HG03575 (cell line): Measurements from ENCODE around the gene LRBA.

Source experiments
- ATAC-seq: cut with Tn5 transposase; IDR thresholded peaks from one replicate; pipeline ENCODE4 v1.9.1; 2021; ENCODE audit not compliant: unreplicated experiment, insufficient number of reproducible peaks, low FRiP score; ENCODE audit errors: extremely low read depth

The LRBA gene

DNA sequence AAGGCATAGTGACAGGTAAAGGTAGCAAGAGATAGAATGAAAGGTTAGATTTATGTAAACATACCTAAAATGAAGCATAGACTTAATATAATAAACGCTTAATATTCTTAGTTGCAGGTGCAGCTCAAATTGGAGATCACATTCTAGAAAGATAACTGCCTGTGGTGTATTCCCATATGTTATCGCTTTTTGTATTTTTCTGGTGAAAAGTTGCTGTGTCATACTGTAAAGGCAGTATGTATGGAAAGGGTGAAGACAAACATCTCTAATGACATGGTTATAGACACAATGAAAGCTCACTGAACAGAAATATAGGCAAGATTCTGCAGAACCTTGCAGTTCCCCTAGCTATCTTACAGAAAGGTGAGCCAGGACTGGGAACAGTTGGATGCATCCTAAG lies 696.6 kb downstream of the LRBA start:
- ATAC-seq = no peak

GRCh38 chr4:150316332-150317205 lies 698.5 kb downstream of the LRBA start:
- no peak for ATAC-seq

- no peak for ATAC-seq
These were observed 699.4 kb downstream of the LRBA start for GRCh38 chr4:150315691-150316090.

GRCh38 chr4:150315175-150315574 lies 699.9 kb downstream of the LRBA start:
- no peak for ATAC-seq

DNA sequence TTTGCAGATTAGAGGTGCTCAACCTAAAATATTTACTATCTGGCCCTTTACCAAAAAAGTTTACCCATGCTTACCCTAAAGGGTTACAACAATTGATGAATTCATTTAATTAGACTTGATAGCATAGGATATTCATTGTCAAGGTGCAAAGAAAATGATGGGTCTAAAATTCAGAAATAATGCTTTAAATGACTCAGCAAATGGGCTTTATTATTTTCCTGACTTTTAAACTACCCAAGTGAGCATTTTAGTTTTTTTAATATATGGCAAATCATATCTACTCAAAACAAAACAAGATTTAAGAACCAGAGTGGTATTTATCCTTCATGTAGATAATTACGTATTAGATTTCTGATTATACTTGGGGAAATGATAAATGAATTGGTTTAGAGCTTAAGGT lies 701.1 kb downstream of the LRBA start:
- no peak for ATAC-seq

- ATAC-seq = no peak
These were observed 704.8 kb downstream of the LRBA start for GRCh38 chr4:150310159-150310895.

- ATAC-seq = no peak
These were observed 706.1 kb downstream of the LRBA start for GRCh38 chr4:150308824-150309472.

DNA sequence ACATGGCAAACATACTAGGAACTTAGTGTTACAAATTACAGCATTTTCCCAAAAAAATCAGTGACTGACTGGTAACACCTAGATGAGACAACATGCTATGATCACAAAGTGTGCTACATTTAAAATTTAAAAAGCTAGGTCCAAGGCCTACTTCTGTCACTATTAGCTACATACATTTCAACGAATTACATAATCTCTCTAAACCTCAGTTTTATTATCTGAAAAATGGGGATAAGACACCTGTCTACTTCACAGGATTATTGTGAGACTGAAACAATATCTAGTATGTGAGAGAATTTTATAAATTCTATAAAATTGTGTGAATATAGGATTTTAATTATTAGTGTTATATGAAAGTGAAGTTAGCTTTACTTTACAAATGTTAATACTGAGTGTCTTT lies 708.4 kb downstream of the LRBA start:
- ATAC-seq = no peak

DNA sequence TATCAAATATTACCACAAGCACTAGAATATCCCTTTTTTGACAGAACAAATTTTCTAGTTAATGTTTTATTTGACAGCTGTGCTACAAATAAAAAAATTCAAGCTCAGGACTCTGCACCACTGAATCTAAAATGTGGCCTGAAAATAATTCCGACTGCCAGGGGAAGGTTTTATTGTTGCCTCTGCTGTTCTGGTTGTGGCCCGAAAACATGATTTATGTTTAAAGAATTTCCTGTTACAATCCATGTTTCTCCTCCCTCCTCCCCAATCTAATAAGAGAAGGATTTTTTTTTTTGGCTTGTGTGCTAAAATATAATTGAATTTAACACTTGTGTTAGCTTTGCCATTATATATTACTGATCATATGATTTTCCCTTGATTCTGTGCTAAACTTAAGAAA lies 709.1 kb downstream of the LRBA start:
- ATAC-seq = no peak

GRCh38 chr4:150302553-150302952 lies 712.5 kb downstream of the LRBA start:
- ATAC-seq = no peak

GRCh38 chr4:150299816-150300215 lies 715.3 kb downstream of the LRBA start:
- no peak for ATAC-seq

DNA sequence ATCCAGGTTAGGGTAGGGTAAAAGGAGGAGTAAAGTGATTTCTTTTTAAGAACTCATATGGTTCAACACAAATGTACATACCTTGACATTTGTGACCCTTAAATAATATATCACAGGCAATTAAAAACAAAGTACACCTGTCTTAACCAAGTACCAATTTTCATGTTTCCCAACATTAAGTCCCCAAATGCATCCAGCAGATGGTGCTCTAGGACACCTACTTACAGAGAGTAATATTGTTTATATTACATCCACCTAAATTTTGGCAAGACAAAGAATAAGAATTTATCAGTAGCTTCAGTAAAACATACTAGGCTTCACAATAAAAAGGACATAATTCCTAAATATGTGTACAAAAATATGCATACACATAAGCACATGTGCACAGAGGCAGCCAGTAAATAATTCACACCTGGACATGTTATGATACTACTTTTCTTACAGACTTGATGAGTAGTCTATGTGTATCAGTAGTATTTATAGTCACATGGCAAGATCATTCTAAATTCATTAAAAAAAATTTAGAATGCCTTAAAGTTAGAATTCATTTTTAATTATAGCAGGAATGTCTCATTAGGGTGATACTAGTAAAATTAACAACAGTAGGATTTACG lies 717.1 kb downstream of the LRBA start:
- ATAC-seq = no peak

DNA sequence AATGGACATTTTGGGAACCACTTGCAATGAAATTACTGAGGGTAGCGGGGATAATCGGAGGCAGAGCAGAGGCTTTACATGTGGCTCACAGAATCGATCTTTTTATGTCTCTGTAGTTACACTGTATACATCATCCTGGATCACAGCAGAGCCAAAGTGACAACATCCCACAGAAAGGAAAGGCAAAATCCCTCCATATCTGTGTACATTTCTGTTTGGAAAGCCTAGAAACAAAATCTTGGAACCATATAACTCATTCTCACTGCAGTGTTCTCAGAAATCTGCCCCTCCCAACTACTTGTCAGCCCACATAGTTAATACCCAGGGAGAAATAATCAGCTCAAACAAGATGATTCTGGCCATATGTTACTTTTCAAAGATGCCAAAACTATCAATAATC lies 725.2 kb downstream of the LRBA start:
- ATAC-seq = no peak

DNA sequence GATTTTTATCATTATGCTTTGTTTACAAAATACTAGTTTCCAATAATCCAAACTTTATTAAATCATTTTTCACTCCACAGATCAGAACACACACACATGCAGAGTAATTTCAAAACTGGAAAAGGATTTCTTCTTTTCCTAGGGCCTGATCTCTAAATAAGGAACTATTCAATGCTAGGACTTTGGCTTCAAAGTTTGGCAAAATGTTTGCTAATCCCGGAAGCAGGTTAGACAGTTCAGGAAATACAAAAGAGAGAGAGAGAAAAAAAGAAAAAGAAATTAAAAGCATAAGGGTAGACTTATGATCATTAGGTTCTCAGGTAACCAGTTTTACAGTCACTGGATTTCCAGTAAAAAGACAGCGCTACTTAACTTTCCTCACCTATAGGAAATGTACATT lies 725.9 kb downstream of the LRBA start:
- ATAC-seq = no peak

DNA sequence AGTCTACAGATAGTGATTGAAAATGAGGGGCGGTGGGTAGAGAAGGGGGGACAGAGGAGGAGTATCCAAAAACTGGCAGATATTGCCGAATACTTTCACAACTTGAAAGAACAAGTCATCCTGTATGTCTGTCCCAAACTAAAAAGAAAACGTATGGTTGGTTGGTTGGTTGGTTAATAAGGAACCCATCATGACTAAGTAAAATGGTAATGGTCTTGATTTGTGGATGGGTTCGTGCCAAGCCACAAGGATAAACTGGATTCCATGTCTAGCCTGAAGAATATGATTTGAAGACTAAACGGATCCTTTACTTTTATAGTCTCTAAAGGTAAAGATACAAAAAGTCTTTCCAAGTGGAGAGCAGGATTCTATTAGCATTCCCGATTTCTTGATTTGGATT lies 728.4 kb downstream of the LRBA start:
- ATAC-seq = no peak

GRCh38 chr4:150283689-150284088 lies 731.4 kb downstream of the LRBA start:
- no peak for ATAC-seq

DNA sequence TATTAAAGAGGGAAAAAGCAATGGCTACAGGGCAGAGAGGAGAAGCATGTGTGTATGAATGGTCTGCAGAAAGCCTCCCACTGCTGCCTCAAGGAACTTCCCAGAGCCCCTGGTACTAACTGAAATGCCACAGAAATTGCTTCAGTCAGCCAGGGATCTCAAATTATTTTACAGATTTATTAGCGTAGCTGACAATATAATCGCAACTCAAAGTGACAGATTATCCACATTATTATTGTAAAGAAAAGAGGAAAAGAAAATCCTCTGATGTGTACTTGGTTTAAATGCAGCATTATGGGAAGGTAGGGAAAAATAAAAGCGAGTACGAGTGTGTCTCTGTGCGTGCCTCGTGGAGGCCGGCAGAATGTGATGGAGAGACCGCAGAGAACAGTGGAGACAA lies 734.1 kb downstream of the LRBA start:
- no peak for ATAC-seq

DNA sequence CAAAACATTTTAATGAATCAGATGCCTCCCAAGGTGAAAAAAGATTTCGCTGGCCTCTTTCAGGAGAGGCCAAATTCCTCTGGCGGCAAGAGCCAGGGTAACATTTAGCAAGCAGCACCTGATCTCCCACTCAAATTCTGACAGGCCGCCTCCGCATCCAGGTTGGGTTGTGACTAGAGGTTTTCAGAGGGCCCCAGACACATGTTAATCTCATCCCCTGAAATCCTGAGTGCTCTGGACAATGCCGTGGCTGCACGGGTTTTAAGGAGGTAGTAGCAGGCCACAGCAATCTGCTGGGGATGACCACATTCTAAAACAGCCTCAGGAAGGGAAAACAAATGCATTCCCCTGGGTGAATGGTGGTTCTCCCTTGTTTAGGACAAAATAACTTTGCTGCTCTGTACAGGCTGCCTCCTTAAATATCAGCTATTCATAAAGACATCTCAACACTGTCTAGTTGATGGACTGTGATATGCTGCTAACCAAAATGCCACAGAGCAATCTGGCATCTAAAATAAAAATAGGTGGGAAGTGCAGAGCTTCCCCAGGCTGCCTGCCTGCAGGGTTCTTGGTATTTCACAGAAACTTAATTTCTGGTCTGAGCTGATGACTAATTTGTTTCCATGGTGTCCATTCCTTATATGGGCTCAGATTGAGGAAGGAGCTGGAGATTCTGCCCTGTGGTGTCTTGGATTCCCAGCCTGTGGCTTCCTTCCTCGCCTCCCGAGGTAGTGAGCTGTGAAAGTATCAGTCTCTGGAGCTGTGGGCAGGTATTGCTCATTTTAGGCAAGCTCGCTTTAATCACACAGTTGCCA lies 734.8 kb downstream of the LRBA start:
- ATAC-seq = no peak

GRCh38 chr4:150278206-150278605 lies 736.9 kb downstream of the LRBA start:
- ATAC-seq = no peak
